RWPE2 (cell line): ENCODE measurements around the gene SLC6A14.
A peak's percentile ranks its signal among the peaks of the same experiment; 100 is the strongest.

Experiments used
- ATAC-seq: fragments of 200-7000 bp; cut with Tn5 transposase; 3 replicates; pipeline ENCODE4 v1.9.1; 2021; ENCODE audit warnings: low read depth
- DNase-seq: peaks from one replicate; pipeline ENCODE4 v3.0.0-alpha.2; 2020; ENCODE audit warnings: low spot score
- H3K27ac ChIP-seq: fragments of 450-650 bp; 2 replicates; pipeline ENCODE4 v1.5.1; 2017; ENCODE audit warnings: mild to moderate bottlenecking; ENCODE audit not compliant: poor library complexity, severe bottlenecking
- H3K27me3 ChIP-seq: fragments of 250-450 bp; sonication (Bioruptor Pico); 2 replicates; pipeline ENCODE4 v1.5.1; 2021; ENCODE audit warnings: mild to moderate bottlenecking, moderate library complexity; ENCODE audit not compliant: insufficient read depth, poor library complexity, severe bottlenecking
- H3K36me3 ChIP-seq: fragments of 250-450 bp; sonication (Bioruptor Pico); 2 replicates; pipeline ENCODE4 v1.5.1; 2020; ENCODE audit warnings: low read depth, mild to moderate bottlenecking, moderate library complexity
- H3K4me1 ChIP-seq: fragments of 250-450 bp; sonication (Bioruptor Pico); 2 replicates; pipeline ENCODE4 v1.5.1; 2021; ENCODE audit warnings: mild to moderate bottlenecking, moderate library complexity; ENCODE audit not compliant: insufficient read depth, poor library complexity, severe bottlenecking
- H3K4me3 ChIP-seq: fragments of 250-450 bp; sonication (Bioruptor Pico); 2 replicates; pipeline ENCODE4 v1.5.1; 2021; ENCODE audit warnings: mild to moderate bottlenecking, moderate library complexity; ENCODE audit not compliant: severe bottlenecking
- H3K9me3 ChIP-seq: fragments of 250-450 bp; sonication (Bioruptor Pico); 2 replicates; pipeline ENCODE4 v1.5.1; 2021; ENCODE audit warnings: mild to moderate bottlenecking, moderate library complexity; ENCODE audit not compliant: severe bottlenecking
- TF ChIP-seq, protein P1 (sequence below): fragments of 450-650 bp; IDR thresholded peaks from one replicate; pipeline ENCODE4 v1.5.1; 2017; ENCODE audit warnings: mild to moderate bottlenecking, moderate library complexity; ENCODE audit not compliant: poor library complexity, severe bottlenecking

SLC6A14 gene

DNA sequence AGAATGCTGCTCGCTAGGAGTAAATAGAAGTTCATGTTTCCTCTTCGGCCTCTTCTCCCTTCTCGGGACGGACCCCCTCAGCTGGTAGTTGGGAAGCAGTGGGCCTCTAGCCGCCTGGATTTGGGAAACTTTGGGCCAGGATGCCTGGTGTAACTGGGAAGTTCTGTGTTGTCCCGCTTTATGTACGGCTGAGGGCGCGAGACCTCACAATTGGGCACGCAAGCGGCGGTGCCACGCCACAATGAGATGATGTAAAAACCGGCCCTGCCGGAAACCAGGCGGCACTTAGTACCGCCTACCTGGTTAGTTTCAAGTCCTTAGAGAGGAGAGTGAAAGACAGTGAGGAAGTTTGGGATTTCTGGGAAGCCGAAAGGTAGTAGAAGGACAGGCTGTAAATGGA, 26.4 kb downstream of the SLC6A14 start, which contains the start of gene CT83:
CT83 (minus strand) TSS at position 155 of the 400 bp plus-strand sequence; CDS start at position 35, 120 bp downstream.
- no peak for DNase-seq
- Histone ChIP-seq H3K27ac (no peak within 1 kb of the TSS), H3K36me3 (no peaks in the 10 kb centered on the region), H3K4me3 (no peak within 1 kb of the TSS), H3K9me3 (no peaks in the 10 kb centered on the region), H3K27me3 (no peaks in the 10 kb centered on the region), H3K4me1 (no peaks in the 10 kb centered on the region)
- TF ChIP-seq, protein P1, sequence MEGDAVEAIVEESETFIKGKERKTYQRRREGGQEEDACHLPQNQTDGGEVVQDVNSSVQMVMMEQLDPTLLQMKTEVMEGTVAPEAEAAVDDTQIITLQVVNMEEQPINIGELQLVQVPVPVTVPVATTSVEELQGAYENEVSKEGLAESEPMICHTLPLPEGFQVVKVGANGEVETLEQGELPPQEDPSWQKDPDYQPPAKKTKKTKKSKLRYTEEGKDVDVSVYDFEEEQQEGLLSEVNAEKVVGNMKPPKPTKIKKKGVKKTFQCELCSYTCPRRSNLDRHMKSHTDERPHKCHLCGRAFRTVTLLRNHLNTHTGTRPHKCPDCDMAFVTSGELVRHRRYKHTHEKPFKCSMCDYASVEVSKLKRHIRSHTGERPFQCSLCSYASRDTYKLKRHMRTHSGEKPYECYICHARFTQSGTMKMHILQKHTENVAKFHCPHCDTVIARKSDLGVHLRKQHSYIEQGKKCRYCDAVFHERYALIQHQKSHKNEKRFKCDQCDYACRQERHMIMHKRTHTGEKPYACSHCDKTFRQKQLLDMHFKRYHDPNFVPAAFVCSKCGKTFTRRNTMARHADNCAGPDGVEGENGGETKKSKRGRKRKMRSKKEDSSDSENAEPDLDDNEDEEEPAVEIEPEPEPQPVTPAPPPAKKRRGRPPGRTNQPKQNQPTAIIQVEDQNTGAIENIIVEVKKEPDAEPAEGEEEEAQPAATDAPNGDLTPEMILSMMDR = no peak
- no peak for ATAC-seq

DNA sequence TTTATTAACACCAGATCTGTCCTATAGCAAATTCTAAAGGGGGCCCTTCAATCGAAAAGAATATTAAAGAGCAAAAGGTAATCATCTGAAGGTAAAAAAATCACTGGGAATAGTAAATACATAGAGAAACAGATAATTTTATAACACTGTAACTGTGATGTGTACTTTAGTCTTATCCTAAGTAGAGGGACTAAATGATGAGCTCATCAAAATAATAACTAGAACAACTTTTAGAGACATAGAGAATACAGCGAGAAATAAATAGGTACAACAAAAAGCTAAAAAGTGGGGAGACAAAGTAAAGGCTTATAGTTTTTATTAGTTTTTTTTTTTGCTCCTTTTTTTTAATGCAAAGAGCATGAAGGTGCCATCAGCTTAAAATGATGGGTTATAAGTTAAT, 43.7 kb downstream of the SLC6A14 start:
- TF ChIP-seq, protein P1 = no peak
- Histone ChIP-seq H3K9me3 (no peaks in the 10 kb centered on the region), H3K4me1 (no peaks in the 10 kb centered on the region), H3K27me3 (no peaks in the 10 kb centered on the region), H3K36me3 (no peaks in the 10 kb centered on the region), H3K27ac (no peak overlapping the region), H3K4me3 (no peak overlapping the region)
- DNase-seq (no peak), ATAC-seq (no peak)

DNA sequence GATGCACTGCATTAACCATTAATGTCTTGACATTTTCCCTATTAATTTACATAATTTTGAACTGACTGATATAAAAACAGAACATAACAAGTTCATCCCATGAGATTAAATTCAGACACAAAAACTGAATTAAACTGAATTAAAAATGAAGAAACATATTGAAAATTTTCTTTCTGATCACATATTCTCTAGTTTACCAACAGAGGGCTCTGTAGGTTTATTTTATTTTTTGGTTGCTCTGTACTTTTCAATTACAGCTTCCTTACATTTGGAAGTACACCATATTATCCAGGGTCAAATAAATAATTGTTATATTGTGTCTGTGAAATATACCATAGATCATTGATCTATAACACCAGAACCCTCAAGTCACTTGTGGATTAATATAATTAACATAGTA, 53.7 kb downstream of the SLC6A14 start:
- DNase-seq (no peak), ATAC-seq (no peak)
- H3K4me1 ChIP-seq = no peaks in the 10 kb centered on the region
- no peaks in the 10 kb centered on the region for H3K27me3 ChIP-seq
- TF ChIP-seq, protein P1 = peak; percentile 34
- no peak overlapping the region for H3K27ac ChIP-seq
- no peaks in the 10 kb centered on the region for H3K36me3 ChIP-seq
- H3K9me3 ChIP-seq = no peaks in the 10 kb centered on the region
- H3K4me3 ChIP-seq = no peak overlapping the region

DNA sequence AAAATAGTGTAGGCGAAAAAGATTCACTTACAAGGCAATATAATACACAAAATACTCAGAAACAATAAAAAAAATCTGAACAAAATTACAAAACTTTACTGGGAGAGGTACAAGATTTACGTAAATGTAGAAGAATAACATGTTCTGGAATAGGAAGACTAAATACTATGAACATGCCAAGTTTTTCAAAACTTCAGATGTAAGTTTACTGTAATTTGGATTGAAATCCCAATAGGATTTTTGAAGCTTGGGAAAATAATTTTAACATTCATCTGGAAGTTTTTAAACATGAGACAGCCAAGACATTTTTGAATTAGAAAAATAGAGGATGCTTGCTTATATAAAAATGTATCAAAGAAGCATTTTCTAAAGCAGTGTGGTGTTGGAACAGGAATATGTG, 56.9 kb downstream of the SLC6A14 start:
- TF ChIP-seq, protein P1 = no peak
- no peaks in the 10 kb centered on the region for H3K4me1 ChIP-seq
- ATAC-seq = no peak
- H3K36me3 ChIP-seq = no peaks in the 10 kb centered on the region
- H3K27ac ChIP-seq = no peak overlapping the region
- H3K27me3 ChIP-seq = no peaks in the 10 kb centered on the region
- no peak for DNase-seq
- no peak overlapping the region for H3K4me3 ChIP-seq
- H3K9me3 ChIP-seq = no peaks in the 10 kb centered on the region

DNA sequence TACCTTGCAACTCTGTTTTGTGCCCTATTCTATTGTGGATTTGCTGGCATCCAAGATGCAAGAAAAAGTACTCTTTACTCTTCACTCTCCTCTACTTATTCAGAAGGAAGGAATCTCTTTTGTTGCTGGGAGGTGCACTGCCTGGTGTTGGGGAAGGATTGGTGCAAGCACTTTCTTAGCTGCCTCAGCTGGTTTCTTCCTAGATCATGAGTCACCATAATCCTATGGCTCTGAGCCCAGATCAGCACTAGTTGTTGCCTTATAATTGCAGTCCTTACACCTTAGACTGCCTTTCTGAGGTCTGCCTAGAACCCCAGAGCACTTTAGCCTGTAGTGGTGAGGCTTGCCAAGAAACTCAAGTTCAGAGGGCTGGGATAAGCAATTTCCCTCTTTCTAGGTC, 63.4 kb downstream of the SLC6A14 start:
- H3K36me3 ChIP-seq = no peaks in the 10 kb centered on the region
- no peak overlapping the region for H3K4me3 ChIP-seq
- TF ChIP-seq, protein P1 = no peak
- H3K27me3 ChIP-seq = no peaks in the 10 kb centered on the region
- no peaks in the 10 kb centered on the region for H3K9me3 ChIP-seq
- H3K4me1 ChIP-seq = no peaks in the 10 kb centered on the region
- H3K27ac ChIP-seq = no peak overlapping the region
- DNase-seq = no peak
- ATAC-seq = peak; percentile 88
